Activated naive CD4-positive, alpha-beta T cell treated with anti-CD3 and anti-CD28 coated beads, Interleukin-2, amount 10 ng/mL, durations not matched to agents 7 days and 5 days (primary cell): ENCODE data around the gene SNED1.

Experiments
- CTCF ChIA-PET: fragments of 350-600 bp; sonication (Branson Sonifier 250); formaldehyde crosslinking; loops from one replicate; lab custom pipeline; 2021; ENCODE audit warnings: antibody characterized with exemption; lab: Charles Lee
- DNase-seq: peaks from one replicate; pipeline ENCODE4 v3.0.0-alpha.2; 2020
- H3K27ac Mint-ChIP-seq: one replicate; pipeline ENCODE4 v1.8.0; 2021; ENCODE audit warnings: mild to moderate bottlenecking, moderate library complexity, mixed read lengths
- H3K27me3 Mint-ChIP-seq: one replicate; pipeline ENCODE4 v1.8.0; 2021; ENCODE audit warnings: mild to moderate bottlenecking, mixed read lengths
- H3K36me3 Mint-ChIP-seq: one replicate; pipeline ENCODE4 v1.8.0; 2021; ENCODE audit warnings: mixed read lengths
- H3K4me1 Mint-ChIP-seq: one replicate; pipeline ENCODE4 v1.8.0; 2021; ENCODE audit warnings: mixed read lengths
- H3K4me3 Mint-ChIP-seq: one replicate; pipeline ENCODE4 v1.8.0; 2021; ENCODE audit warnings: mild to moderate bottlenecking, moderate library complexity, mixed read lengths
- H3K9me3 Mint-ChIP-seq: one replicate; pipeline ENCODE4 v1.8.0; 2021; ENCODE audit warnings: mixed read lengths

SNED1 gene

DNA sequence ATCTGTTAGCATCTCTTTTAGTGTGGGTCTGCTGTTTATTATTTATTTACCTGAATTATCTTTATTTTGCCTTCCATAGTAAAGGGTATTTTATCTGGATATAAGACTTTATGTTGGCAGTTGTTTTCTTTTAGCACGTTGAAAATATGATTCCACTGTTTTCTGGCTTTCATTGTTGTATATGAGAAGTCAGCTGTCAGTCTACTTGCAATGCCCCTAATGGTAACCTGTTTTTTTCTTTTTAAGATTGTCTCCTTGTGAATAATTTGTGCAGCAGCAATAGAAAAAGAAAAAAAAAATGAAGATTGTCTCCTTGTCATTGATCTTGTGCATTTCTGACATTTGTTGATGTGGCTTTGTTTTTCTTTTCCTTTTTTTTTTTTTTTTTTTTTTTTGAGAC, 27.2 kb downstream of the SNED1 start:
- Mint-ChIP-seq H3K9me3 (peaks cover 18% of the 10 kb centered on the region), H3K36me3 (peaks cover 2% of the 10 kb centered on the region), H3K27me3 (peaks cover 9% of the 10 kb centered on the region), H3K4me1 (no peaks in the 10 kb centered on the region), H3K27ac (no peak overlapping the region), H3K4me3 (no peak overlapping the region)
- no peak for DNase-seq
- CTCF ChIA-PET = no interaction called here

DNA sequence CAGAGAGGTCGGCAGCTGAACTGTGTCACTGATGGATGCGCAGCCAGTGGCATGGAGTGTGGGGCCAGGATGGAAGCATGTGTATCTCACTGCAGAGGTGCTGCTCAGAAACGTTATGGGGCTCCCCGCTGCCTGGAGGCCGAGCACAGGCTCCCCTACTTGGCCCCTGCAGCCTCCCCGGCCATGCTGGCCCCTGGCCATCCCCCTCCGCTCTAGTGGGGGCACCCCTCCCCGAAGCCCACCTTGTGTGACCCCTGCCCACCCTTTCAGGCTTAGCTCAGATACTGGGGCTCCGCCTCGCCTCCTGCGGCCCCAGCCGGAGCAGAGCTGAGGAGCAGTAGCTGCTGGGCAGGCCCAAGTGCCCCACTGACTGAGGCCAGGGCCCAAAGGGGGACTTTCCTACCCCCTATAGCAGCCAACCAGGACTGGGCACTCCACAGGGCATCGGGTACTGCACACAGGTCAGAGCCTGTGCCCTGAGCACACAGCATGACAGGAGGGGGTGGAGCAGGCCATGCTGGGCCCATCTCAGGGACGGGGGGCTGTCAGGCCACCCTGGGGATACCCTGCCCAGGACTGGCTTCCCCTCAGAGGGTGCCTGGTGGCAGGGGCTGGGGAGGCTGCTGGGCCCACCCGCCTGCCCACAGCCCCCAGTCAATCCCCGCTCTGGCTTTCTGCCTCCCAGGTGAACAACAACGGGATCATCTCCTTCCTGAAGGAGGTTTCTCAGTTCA, 31.3 kb downstream of the SNED1 start:
- peaks cover 14% of the 10 kb centered on the region for H3K9me3 Mint-ChIP-seq
- peaks cover 16% of the 10 kb centered on the region for H3K27me3 Mint-ChIP-seq
- no peak for DNase-seq
- CTCF ChIA-PET = no interaction called here
- H3K27ac Mint-ChIP-seq = no peak overlapping the region
- peaks cover 2% of the 10 kb centered on the region for H3K36me3 Mint-ChIP-seq
- H3K4me3 Mint-ChIP-seq = no peak overlapping the region
- H3K4me1 Mint-ChIP-seq = no peaks in the 10 kb centered on the region

DNA sequence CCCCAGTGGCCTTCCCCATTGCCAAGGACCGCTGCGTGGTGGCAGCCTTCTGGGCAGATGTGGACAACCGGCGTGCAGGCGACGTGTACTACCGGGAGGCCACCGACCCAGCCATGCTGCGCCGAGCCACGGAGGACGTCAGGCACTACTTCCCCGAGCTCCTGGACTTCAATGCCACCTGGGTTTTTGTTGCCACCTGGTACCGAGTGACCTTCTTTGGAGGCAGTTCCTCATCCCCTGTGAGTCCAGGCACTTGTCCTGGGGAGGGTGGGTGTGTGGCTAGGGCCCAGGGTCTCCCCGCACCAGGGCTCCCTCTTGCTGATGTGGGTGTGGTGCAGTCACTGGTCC, 31.9 kb downstream of the SNED1 start:
- Mint-ChIP-seq H3K9me3 (peaks cover 9% of the 10 kb centered on the region), H3K27ac (no peak overlapping the region), H3K4me1 (peaks cover under 1% of the 10 kb centered on the region), H3K4me3 (no peak overlapping the region), H3K36me3 (peaks cover 2% of the 10 kb centered on the region), H3K27me3 (peaks cover 21% of the 10 kb centered on the region)
- CTCF ChIA-PET = no interaction called here
- no peak for DNase-seq

DNA sequence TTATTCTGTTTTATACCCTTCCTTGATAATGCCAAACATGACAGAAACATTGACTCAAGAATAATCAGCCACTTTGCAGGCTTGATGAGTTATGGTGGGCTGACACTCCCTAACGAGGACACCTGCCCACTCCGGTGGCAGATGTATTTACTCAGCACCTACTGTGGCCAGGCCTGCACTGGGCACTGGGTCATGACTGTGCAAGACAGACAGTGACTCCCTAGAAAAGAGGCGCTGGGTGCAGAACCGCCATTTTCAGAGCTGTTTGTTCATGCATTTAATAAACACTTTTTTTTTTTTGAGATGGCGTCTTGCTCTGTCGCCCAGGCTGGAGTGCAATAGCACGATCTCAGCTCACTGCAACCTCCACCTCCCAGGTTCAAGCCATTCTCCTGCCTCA, 32.5 kb downstream of the SNED1 start:
- Mint-ChIP-seq H3K9me3 (peaks cover 6% of the 10 kb centered on the region), H3K4me1 (peaks cover 2% of the 10 kb centered on the region), H3K36me3 (peaks cover 2% of the 10 kb centered on the region), H3K27ac (no peak overlapping the region), H3K4me3 (no peak overlapping the region), H3K27me3 (peaks cover 24% of the 10 kb centered on the region)
- DNase-seq = no peak
- CTCF ChIA-PET = no interaction called here

DNA sequence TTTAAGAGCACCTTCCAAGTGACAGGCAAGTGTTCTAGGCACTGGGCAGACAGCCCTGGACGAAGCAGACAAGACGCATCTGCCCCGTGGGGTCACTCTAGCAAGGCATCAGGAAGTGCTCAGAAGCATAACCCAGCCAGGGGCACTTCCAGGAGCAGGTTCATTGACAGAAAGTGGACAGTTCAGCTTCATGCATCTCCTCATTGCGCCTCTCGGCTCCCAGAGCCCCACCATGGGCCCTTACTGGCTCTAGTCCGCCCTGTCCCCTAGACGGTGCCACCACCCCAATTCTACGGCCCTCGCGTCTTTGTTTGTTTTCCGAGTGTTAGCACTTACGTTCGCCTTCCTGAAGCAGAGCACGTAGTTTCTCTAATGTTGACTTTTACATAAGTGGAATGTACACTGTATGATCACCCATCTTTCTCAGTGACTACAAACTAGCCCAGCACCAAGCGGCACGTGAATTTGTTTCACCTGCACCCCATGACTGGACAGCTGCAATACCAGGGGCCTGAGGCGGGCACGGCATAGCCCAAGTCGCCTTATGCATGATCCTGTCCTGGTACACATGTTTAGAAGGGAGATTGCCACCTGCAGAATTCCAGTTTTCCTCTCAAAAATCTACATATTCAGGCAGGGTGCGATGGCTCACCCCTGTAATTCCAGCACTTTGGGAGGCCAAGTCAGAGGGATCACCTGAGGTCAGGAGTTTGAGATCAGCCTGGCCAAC, 33.2 kb downstream of the SNED1 start:
- no peak for DNase-seq
- Mint-ChIP-seq H3K27me3 (peaks cover 30% of the 10 kb centered on the region), H3K27ac (no peak overlapping the region), H3K36me3 (no peaks in the 10 kb centered on the region), H3K4me3 (no peak overlapping the region), H3K4me1 (peaks cover 2% of the 10 kb centered on the region), H3K9me3 (peaks cover 3% of the 10 kb centered on the region)
- CTCF ChIA-PET = no interaction called here

DNA sequence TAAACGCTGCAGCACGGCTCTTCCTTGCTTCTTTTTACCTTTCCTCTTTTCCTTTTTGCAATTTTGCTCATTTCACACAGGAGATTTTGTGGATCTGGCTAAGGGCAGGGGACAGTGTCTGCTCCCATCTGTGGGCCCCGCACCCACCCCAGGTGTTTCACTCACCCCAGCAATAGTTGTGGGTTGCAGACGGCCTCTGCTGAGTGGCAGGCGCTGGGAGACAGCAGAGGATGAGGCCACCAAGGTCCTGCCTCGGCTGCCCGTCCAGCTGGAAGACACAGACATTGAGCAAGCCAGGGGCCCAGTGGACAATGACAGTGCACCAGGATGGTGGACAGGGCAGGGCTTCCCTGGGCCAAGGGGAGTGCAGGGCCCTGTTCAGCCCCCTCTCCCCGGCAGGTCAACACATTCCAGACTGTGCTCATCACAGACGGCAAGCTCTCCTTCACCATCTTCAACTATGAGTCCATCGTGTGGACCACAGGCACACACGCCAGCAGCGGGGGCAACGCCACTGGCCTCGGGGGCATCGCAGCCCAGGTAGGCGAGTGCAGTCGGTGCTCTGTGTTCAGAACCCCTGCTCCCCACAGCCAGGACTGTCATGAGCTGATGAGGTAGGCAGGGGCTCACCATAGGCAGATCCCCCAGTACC, 35.0 kb downstream of the SNED1 start:
- no peak overlapping the region for H3K4me3 Mint-ChIP-seq

DNA sequence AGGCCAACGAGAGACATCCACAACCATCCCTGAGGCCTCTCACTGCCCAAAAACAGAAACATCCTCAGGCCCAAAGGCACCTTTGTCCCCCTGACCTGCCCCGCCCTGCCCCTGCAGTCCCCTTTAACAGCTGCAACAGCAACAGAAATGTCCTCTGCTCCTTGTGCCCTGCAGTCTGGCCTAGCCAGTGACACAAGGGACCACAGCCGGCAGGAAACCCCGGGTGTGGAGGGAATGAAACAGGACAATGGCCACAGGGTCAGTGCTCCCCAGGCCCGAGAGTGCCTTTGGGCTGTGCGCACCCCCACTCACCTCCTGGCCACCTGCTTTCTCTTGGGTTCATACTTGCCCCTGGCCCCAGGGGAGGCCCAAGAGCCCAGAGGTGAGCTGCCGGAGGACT, 35.6 kb downstream of the SNED1 start:
- no peaks in the 10 kb centered on the region for H3K9me3 Mint-ChIP-seq
- H3K27ac Mint-ChIP-seq = no peak overlapping the region
- no peak for DNase-seq
- peaks cover 19% of the 10 kb centered on the region for H3K4me1 Mint-ChIP-seq
- H3K4me3 Mint-ChIP-seq = no peak overlapping the region
- peaks cover 39% of the 10 kb centered on the region for H3K27me3 Mint-ChIP-seq
- CTCF ChIA-PET = no interaction called here
- H3K36me3 Mint-ChIP-seq = no peaks in the 10 kb centered on the region

More for the DNA sequence above, 35.0 kb downstream of the SNED1 start:
- CTCF ChIA-PET = no interaction called here
- peaks cover 17% of the 10 kb centered on the region for H3K4me1 Mint-ChIP-seq
- no peaks in the 10 kb centered on the region for H3K36me3 Mint-ChIP-seq
- no peak for DNase-seq
- no peak overlapping the region for H3K27ac Mint-ChIP-seq
- peaks cover 39% of the 10 kb centered on the region for H3K27me3 Mint-ChIP-seq
- H3K9me3 Mint-ChIP-seq = no peaks in the 10 kb centered on the region

DNA sequence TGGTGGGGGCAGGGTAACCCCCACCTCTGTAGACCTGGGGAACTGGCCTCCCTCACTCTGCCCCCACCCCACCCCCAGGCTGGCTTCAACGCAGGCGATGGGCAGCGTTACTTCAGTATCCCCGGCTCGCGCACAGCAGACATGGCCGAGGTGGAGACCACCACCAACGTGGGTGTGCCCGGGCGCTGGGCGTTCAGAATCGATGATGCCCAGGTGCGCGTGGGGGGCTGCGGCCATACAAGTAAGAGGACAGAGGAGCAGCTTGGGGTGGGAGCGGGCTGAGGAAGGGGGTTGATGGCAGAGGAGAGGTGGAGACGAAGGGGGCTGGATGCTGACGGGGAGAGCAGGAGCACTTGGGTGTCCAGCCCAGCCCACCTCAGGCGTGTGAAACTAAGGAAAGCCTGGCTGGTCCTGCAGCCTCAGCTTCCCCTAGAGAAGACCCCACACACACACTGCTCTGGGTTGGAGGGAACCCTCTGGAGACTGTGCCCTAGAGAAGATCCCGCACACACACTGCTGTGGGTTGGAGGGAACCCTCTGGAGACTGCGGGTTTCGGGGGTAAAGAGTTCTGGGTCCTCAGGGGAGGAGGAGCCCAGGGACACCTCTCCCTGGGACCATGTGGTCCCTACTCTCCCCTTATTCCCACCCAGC, 36.2 kb downstream of the SNED1 start:
- DNase-seq = no peak
- Mint-ChIP-seq H3K36me3 (no peaks in the 10 kb centered on the region), H3K27ac (no peak overlapping the region), H3K4me1 (peaks cover 19% of the 10 kb centered on the region), H3K27me3 (peaks cover 39% of the 10 kb centered on the region), H3K9me3 (no peaks in the 10 kb centered on the region), H3K4me3 (no peak overlapping the region)
- CTCF ChIA-PET = no interaction called here

DNA sequence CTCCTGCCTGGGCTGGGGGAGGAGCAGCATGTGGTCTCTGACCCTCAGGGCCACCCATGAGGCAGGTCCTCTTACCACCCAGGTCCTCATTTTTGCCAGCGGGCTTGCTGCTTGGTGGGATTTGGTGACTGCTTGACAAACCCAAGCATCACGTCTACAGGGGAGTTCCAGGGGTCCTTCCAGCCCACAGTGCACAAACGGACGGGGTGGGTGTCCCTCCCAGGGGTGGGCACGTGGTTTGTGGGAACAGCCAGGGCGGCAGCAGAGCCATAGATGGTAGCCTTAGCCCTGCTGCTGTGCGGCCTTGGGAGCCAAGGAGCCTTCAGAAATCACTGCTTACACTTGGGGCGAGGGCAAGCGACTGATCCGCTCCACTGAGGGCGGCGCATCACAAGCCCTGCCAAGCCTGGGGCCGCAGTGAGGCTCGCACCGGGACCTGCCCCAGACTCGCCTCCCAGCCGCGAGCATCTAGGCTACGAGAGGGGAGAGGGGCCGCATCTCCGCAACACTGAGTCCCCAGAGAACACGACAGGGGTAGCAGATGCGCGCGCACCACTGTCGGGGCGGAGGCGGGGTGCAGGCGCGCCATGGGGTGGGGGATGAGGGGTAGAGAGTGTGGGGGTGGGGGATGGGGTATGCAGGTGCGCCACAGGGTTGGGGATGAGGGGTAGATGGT, 36.9 kb downstream of the SNED1 start:
- Mint-ChIP-seq H3K27me3 (peaks cover 39% of the 10 kb centered on the region), H3K9me3 (no peaks in the 10 kb centered on the region), H3K4me3 (no peak overlapping the region), H3K27ac (no peak overlapping the region), H3K36me3 (no peaks in the 10 kb centered on the region), H3K4me1 (peaks cover 20% of the 10 kb centered on the region)
- CTCF ChIA-PET = no interaction called here
- peak; percentile 40 for DNase-seq

DNA sequence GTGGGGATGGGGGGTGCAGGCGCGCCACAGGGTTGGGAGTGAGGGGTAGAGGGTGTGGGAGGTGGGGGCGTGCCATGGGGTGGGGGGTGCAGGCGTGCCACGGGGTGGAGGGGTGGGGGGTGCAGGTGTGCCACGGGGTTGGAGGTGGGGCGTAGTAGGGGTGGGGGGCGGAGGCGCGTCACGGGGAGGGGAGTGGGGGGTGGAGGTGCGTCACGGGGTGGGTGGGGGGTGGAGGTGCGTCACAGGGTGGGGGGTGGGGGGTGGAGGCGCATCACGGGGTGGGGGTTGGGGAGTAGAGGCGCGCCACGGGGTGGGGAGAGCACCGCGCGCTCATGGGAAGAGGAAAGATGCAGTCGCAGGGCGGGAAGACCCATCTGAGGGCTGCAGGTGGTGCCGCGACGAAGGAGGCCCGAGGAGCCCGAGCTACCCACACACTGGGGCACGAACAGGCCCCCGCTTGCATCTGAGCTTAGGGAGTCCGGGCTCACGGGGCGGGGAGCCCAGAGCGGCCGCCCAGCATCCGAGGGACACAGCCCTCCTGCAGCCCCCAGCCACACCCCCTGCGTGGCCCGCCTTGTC, 37.5 kb downstream of the SNED1 start:
- Mint-ChIP-seq H3K4me1 (peaks cover 25% of the 10 kb centered on the region), H3K27me3 (peaks cover 44% of the 10 kb centered on the region), H3K4me3 (peak overlapping the region; percentile 72), H3K27ac (peak overlapping the region; percentile 86), H3K36me3 (peaks cover 3% of the 10 kb centered on the region), H3K9me3 (no peaks in the 10 kb centered on the region)
- CTCF ChIA-PET = no interaction called here
- no peak for DNase-seq

DNA sequence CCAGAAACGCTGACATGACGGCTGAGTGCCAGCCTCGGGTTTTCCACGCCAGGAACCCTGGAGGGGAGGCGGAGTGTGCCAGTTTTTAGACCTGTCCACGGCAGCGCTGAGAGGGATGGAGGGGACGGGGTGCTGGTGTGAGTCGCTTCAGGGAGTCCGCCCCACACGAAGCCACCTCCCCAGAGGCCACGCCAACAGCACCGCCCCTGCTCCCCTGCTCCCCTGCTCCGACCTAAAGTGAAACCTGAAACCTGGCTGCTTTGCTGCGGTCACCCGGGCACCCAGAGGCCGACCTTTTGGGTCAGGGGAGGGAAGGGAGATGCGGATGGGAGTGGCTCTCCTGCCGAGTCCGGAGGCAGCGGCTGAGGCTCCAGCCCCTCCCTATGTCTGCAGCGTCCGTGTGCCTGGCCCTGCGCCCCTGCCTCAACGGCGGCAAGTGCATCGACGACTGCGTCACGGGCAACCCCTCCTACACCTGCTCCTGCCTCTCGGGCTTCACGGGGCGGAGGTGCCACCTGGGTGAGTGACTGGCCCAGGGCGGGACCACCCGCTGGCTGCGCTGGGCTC, 38.1 kb downstream of the SNED1 start:
- H3K27ac Mint-ChIP-seq = peak overlapping the region; percentile 86
- peaks cover 3% of the 10 kb centered on the region for H3K36me3 Mint-ChIP-seq
- peaks cover 28% of the 10 kb centered on the region for H3K4me1 Mint-ChIP-seq
- DNase-seq = peak; percentile 91
- CTCF ChIA-PET = no interaction called here
- H3K4me3 Mint-ChIP-seq = peak overlapping the region; percentile 72
- H3K9me3 Mint-ChIP-seq = no peaks in the 10 kb centered on the region
- peaks cover 46% of the 10 kb centered on the region for H3K27me3 Mint-ChIP-seq

DNA sequence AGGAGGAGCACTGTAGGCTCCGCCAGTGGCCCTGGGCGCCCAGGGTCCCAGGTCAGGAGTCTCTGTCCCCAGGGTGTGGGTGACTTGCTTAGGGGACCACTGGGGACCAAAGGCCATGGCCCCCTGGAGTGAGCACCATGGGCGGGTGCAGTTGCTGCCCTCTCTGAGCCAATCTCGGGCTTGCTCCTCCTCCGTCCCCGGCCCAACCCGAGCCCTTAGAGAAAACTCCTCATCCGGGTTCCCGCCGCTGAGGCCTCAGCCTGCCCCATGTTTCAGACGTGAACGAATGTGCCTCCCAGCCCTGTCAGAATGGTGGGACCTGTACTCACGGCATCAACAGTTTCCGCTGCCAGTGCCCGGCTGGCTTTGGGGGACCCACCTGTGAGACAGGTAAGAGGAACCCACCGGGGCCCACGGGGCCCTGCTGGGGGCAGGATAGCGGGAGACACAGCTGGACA, 38.6 kb downstream of the SNED1 start:
- H3K4me1 Mint-ChIP-seq = peaks cover 31% of the 10 kb centered on the region
- H3K36me3 Mint-ChIP-seq = peaks cover 3% of the 10 kb centered on the region
- CTCF ChIA-PET = no interaction called here
- H3K4me3 Mint-ChIP-seq = peak overlapping the region; percentile 72
- peak; percentile 66 for DNase-seq
- H3K27ac Mint-ChIP-seq = peak overlapping the region; percentile 86
- no peaks in the 10 kb centered on the region for H3K9me3 Mint-ChIP-seq
- H3K27me3 Mint-ChIP-seq = peaks cover 52% of the 10 kb centered on the region

DNA sequence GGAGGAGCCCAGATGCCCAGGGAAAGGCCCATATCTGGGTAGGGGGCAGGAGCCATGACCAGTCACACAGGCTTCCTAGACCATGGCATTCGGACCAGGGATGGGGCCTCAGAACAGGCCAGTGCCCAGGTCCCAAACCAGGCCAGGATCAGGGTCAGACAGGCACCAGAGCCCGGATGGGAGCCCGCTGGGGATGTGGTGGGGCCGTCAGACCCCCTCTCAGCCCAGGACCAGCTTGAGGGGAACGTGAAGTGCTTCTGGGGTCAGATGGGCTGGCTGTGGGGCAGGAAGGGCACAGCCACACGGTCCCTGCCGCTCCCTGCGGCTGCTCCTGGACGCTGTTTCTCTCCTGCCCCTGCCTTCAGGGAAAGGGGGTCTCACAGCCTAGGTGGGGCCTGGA, 39.1 kb downstream of the SNED1 start:
- Mint-ChIP-seq H3K36me3 (peaks cover 3% of the 10 kb centered on the region), H3K9me3 (no peaks in the 10 kb centered on the region), H3K27me3 (peaks cover 53% of the 10 kb centered on the region), H3K4me3 (peak overlapping the region; percentile 72), H3K27ac (peak overlapping the region; percentile 76), H3K4me1 (peaks cover 31% of the 10 kb centered on the region)
- no peak for DNase-seq
- CTCF ChIA-PET = no interaction called here
